Measurements from ENCODE around the gene NCAM2.
"Not testable (repeated sequence)": the region's sequence is repeated elsewhere in the genome, so short reads cannot be mapped to it uniquely, and the experiment has no call there.

The NCAM2 gene

GRCh38 chr21:21148514-21148913, 150.3 kb downstream of the NCAM2 start:
- no peak for DNase-seq
- no peaks in the 10 kb centered on the region for H3K4me1 ChIP-seq (ENCODE audit: control insufficient read depth, insufficient read depth, low read depth, low read length)
- H3K9ac ChIP-seq (ENCODE audit: low read length), result no peak overlapping the region
- H3K27me3 ChIP-seq (ENCODE audit: control insufficient read depth in 1 of 2, insufficient read depth in 1 of 2, low read length in 2 of 2), result no peaks in the 10 kb centered on the region
- no peak overlapping the region for H2BK12ac ChIP-seq (ENCODE audit: low read length in 2 of 2)
- H3K4me3 ChIP-seq (ENCODE audit: insufficient read depth in 1 of 2, low read depth in 1 of 2, low read length in 2 of 2), result no peak overlapping the region
- WGBS, result 100% methylated on average over 1 of the region's 1 CpG
- H4K8ac ChIP-seq (ENCODE audit: low read length), result no peak overlapping the region
- no peak overlapping the region for H3K4ac ChIP-seq (ENCODE audit: low read depth in 1 of 2, low read length in 2 of 2)
- no peak overlapping the region for H2AK5ac ChIP-seq (ENCODE audit: low read length, severe bottlenecking)
- no peak overlapping the region for H3K14ac ChIP-seq (ENCODE audit: low read length in 2 of 2)
- no peak overlapping the region for H4K91ac ChIP-seq (ENCODE audit: low read length)
- no peaks in the 10 kb centered on the region for H3K79me1 ChIP-seq (replicated peaks; ENCODE audit: low read length, poor library complexity, severe bottlenecking)
- H3K36me3 ChIP-seq (ENCODE audit: control insufficient read depth in 1 of 2, insufficient read depth in 2 of 2, low read depth in 1 of 2, low read length in 2 of 2), result no peaks in the 10 kb centered on the region
- H3K23ac ChIP-seq (ENCODE audit: low read length in 2 of 2), result no peak overlapping the region
- no peak overlapping the region for H3K18ac ChIP-seq (ENCODE audit: low read depth in 1 of 2, low read length in 2 of 2)
- no peak overlapping the region for H2BK15ac ChIP-seq (ENCODE audit: low read depth, poor library complexity, severe bottlenecking)
- H3K27ac ChIP-seq (ENCODE audit: low read length, poor library complexity, severe bottlenecking), result no peak overlapping the region
- H2BK5ac ChIP-seq (ENCODE audit: low read depth, low read length, poor library complexity, severe bottlenecking), result no peak overlapping the region
- H2AFZ ChIP-seq (ENCODE audit: low read depth, low read length), result no peak overlapping the region
- H3K4me2 ChIP-seq (ENCODE audit: low read length, poor library complexity, severe bottlenecking), result no peak overlapping the region
- peaks cover 6% of the 10 kb centered on the region for H3K9me3 ChIP-seq (ENCODE audit: control insufficient read depth, low read length)
- H2BK120ac ChIP-seq (ENCODE audit: low read depth, low read length), result no peak overlapping the region

GRCh38 chr21:21149445-21149844, 151.2 kb downstream of the NCAM2 start:
- H2BK120ac ChIP-seq (ENCODE audit: low read depth, low read length); H3K4me1 ChIP-seq (ENCODE audit: control insufficient read depth, insufficient read depth, low read depth, low read length); H4K91ac ChIP-seq (ENCODE audit: low read length); H3K79me1 ChIP-seq (replicated peaks; ENCODE audit: low read length, poor library complexity, severe bottlenecking); H3K9me3 ChIP-seq (ENCODE audit: control insufficient read depth, low read length); H2AK5ac ChIP-seq (ENCODE audit: low read length, severe bottlenecking); DNase-seq; H2BK12ac ChIP-seq (ENCODE audit: low read length in 2 of 2); H3K23ac ChIP-seq (ENCODE audit: low read length in 2 of 2); H3K14ac ChIP-seq (ENCODE audit: low read length in 2 of 2); H3K36me3 ChIP-seq (ENCODE audit: control insufficient read depth in 1 of 2, insufficient read depth in 2 of 2, low read depth in 1 of 2, low read length in 2 of 2); H3K27ac ChIP-seq (ENCODE audit: low read length, poor library complexity, severe bottlenecking); H3K4me2 ChIP-seq (ENCODE audit: low read length, poor library complexity, severe bottlenecking); H3K18ac ChIP-seq (ENCODE audit: low read depth in 1 of 2, low read length in 2 of 2); H2AFZ ChIP-seq (ENCODE audit: low read depth, low read length); H2BK5ac ChIP-seq (ENCODE audit: low read depth, low read length, poor library complexity, severe bottlenecking); H4K8ac ChIP-seq (ENCODE audit: low read length); H3K9ac ChIP-seq (ENCODE audit: low read length); H3K27me3 ChIP-seq (ENCODE audit: control insufficient read depth in 1 of 2, insufficient read depth in 1 of 2, low read length in 2 of 2); H3K4me3 ChIP-seq (ENCODE audit: insufficient read depth in 1 of 2, low read depth in 1 of 2, low read length in 2 of 2); H3K4ac ChIP-seq (ENCODE audit: low read depth in 1 of 2, low read length in 2 of 2); H2BK15ac ChIP-seq (ENCODE audit: low read depth, poor library complexity, severe bottlenecking): not testable (repeated sequence)
- WGBS, result 78% methylated on average over 1 of the region's 4 CpGs

GRCh38 chr21:21151231-21151630, 153.0 kb downstream of the NCAM2 start:
- no peak overlapping the region for H3K4me3 ChIP-seq (ENCODE audit: insufficient read depth in 1 of 2, low read depth in 1 of 2, low read length in 2 of 2)
- no peak overlapping the region for H3K27ac ChIP-seq (ENCODE audit: low read length, poor library complexity, severe bottlenecking)
- H2BK12ac ChIP-seq (ENCODE audit: low read length in 2 of 2), result no peak overlapping the region
- peaks cover 6% of the 10 kb centered on the region for H3K9me3 ChIP-seq (ENCODE audit: control insufficient read depth, low read length)
- H3K23ac ChIP-seq (ENCODE audit: low read length in 2 of 2), result no peak overlapping the region
- H3K4me2 ChIP-seq (ENCODE audit: low read length, poor library complexity, severe bottlenecking), result no peak overlapping the region
- H2BK5ac ChIP-seq (ENCODE audit: low read depth, low read length, poor library complexity, severe bottlenecking), result no peak overlapping the region
- H4K8ac ChIP-seq (ENCODE audit: low read length), result no peak overlapping the region
- no peak overlapping the region for H2BK15ac ChIP-seq (ENCODE audit: low read depth, poor library complexity, severe bottlenecking)
- H3K27me3 ChIP-seq (ENCODE audit: control insufficient read depth in 1 of 2, insufficient read depth in 1 of 2, low read length in 2 of 2), result no peaks in the 10 kb centered on the region
- H3K14ac ChIP-seq (ENCODE audit: low read length in 2 of 2), result no peak overlapping the region
- no peak for DNase-seq
- no peaks in the 10 kb centered on the region for H3K36me3 ChIP-seq (ENCODE audit: control insufficient read depth in 1 of 2, insufficient read depth in 2 of 2, low read depth in 1 of 2, low read length in 2 of 2)
- no peak overlapping the region for H3K9ac ChIP-seq (ENCODE audit: low read length)
- WGBS, result 74% methylated on average over 3 of the region's 3 CpGs
- H3K4ac ChIP-seq (ENCODE audit: low read depth in 1 of 2, low read length in 2 of 2), result no peak overlapping the region
- no peak overlapping the region for H4K91ac ChIP-seq (ENCODE audit: low read length)
- H2AFZ ChIP-seq (ENCODE audit: low read depth, low read length), result no peak overlapping the region
- H3K79me1 ChIP-seq (replicated peaks; ENCODE audit: low read length, poor library complexity, severe bottlenecking), result no peaks in the 10 kb centered on the region
- H2AK5ac ChIP-seq (ENCODE audit: low read length, severe bottlenecking), result no peak overlapping the region
- no peaks in the 10 kb centered on the region for H3K4me1 ChIP-seq (ENCODE audit: control insufficient read depth, insufficient read depth, low read depth, low read length)
- no peak overlapping the region for H2BK120ac ChIP-seq (ENCODE audit: low read depth, low read length)
- no peak overlapping the region for H3K18ac ChIP-seq (ENCODE audit: low read depth in 1 of 2, low read length in 2 of 2)

GRCh38 chr21:21156397-21156796, 158.2 kb downstream of the NCAM2 start:
- no peaks in the 10 kb centered on the region for H3K4me1 ChIP-seq (ENCODE audit: control insufficient read depth, insufficient read depth, low read depth, low read length)

More at GRCh38 chr21:21156397-21156796, 158.2 kb downstream of the NCAM2 start:
- no peak overlapping the region for H3K14ac ChIP-seq (ENCODE audit: low read length in 2 of 2)
- no peak overlapping the region for H2AK5ac ChIP-seq (ENCODE audit: low read length, severe bottlenecking)
- H3K4me2 ChIP-seq (ENCODE audit: low read length, poor library complexity, severe bottlenecking), result no peak overlapping the region
- no peak overlapping the region for H2BK120ac ChIP-seq (ENCODE audit: low read depth, low read length)
- H2AFZ ChIP-seq (ENCODE audit: low read depth, low read length), result no peak overlapping the region
- no peak overlapping the region for H4K8ac ChIP-seq (ENCODE audit: low read length)
- H3K27ac ChIP-seq (ENCODE audit: low read length, poor library complexity, severe bottlenecking), result no peak overlapping the region
- H3K9me3 ChIP-seq (ENCODE audit: control insufficient read depth, low read length), result no peaks in the 10 kb centered on the region
- no peak overlapping the region for H3K9ac ChIP-seq (ENCODE audit: low read length)
- no peaks in the 10 kb centered on the region for H3K27me3 ChIP-seq (ENCODE audit: control insufficient read depth in 1 of 2, insufficient read depth in 1 of 2, low read length in 2 of 2)
- H2BK5ac ChIP-seq (ENCODE audit: low read depth, low read length, poor library complexity, severe bottlenecking), result no peak overlapping the region
- H3K4me3 ChIP-seq (ENCODE audit: insufficient read depth in 1 of 2, low read depth in 1 of 2, low read length in 2 of 2), result no peak overlapping the region
- H4K91ac ChIP-seq (ENCODE audit: low read length), result no peak overlapping the region
- no peak overlapping the region for H2BK15ac ChIP-seq (ENCODE audit: low read depth, poor library complexity, severe bottlenecking)
- H3K79me1 ChIP-seq (replicated peaks; ENCODE audit: low read length, poor library complexity, severe bottlenecking), result no peaks in the 10 kb centered on the region
- H3K36me3 ChIP-seq (ENCODE audit: control insufficient read depth in 1 of 2, insufficient read depth in 2 of 2, low read depth in 1 of 2, low read length in 2 of 2), result no peaks in the 10 kb centered on the region
- H3K18ac ChIP-seq (ENCODE audit: low read depth in 1 of 2, low read length in 2 of 2), result no peak overlapping the region
- H3K23ac ChIP-seq (ENCODE audit: low read length in 2 of 2), result no peak overlapping the region
- no peak for DNase-seq
- no peak overlapping the region for H3K4ac ChIP-seq (ENCODE audit: low read depth in 1 of 2, low read length in 2 of 2)
- no peak overlapping the region for H2BK12ac ChIP-seq (ENCODE audit: low read length in 2 of 2)

Measured in mesenchymal stem cell (in vitro differentiated cells and primary cell).